T-cell (primary cell): ENCODE measurements around the gene DNAJC7. TPM values are rescaled to one million over a fixed set of nuclear protein-coding genes. Genes with fewer than 3 reads are reported as not detected.

ENCODE experiments used
- ATAC-seq, 4 experiments: fragments of 200-7000 bp in 3 of 4; fragments of 150-1000 bp in 1 of 4; cut with Tn5 transposase; replicated peaks in 1 of 4; 1 replicate in 3 of 4; 2 replicates in 1 of 4; pipeline ENCODE4 v1.10.0; 2021; ENCODE audit warnings: moderate library complexity in 3 of 4, mild to moderate bottlenecking in 2 of 4, moderate number of reproducible peaks in 1 of 4
- CTCF ChIA-PET, 2 donors: fragments of 300-600 bp; sonication (Branson Sonifier 250); formaldehyde crosslinking; loops; one replicate each; lab custom pipeline; 2022; ENCODE audit warnings: antibody characterized with exemption in 2 of 2; lab: Charles Lee
- POLR2A ChIA-PET, 2 donors: fragments of 300-600 bp; sonication (Branson Sonifier 250); formaldehyde crosslinking; loops; one replicate each; lab custom pipeline; 2022; ENCODE audit warnings: antibody characterized with exemption in 2 of 2; lab: Charles Lee
- DNase-seq, 35 experiments: peaks; one replicate each; pipeline versions ENCODE4 v3.0.0 to v3.0.0-alpha.2; 2013 to 2023
- H3K27ac ChIP-seq: one replicate; pipeline ENCODE4 v1.5.1; 2013; ENCODE audit warnings: low read length
- H3K27me3 ChIP-seq, 2 experiments: replicated peaks in 1 of 2; 1 replicate in 1 of 2; 2 replicates in 1 of 2; pipeline versions ENCODE4 v1.6.1 to v1.7.0; 2013; ENCODE audit warnings: low read length in 1 of 2, mixed read lengths in 1 of 2; ENCODE audit not compliant: control insufficient read depth in 2 of 2, insufficient read depth in 2 of 2; ENCODE audit errors: extremely low read depth in 1 of 2
- H3K36me3 ChIP-seq, 2 donors: 1 replicate in 1 of 2; 2 replicates in 1 of 2; pipeline versions ENCODE4 v1.6.1 to v1.7.0; 2013; ENCODE audit warnings: low read length in 1 of 2; ENCODE audit not compliant: control insufficient read depth in 2 of 2, insufficient read depth in 1 of 2; ENCODE audit errors: extremely low read depth in 1 of 2
- H3K4me1 ChIP-seq, 2 experiments: 1 replicate in 1 of 2; 2 replicates in 1 of 2; pipeline versions ENCODE4 v1.6.1 to v1.7.0; 2013; ENCODE audit warnings: low read length in 2 of 2, mixed read lengths in 1 of 2; ENCODE audit not compliant: insufficient read depth in 2 of 2, control insufficient read depth in 1 of 2; ENCODE audit errors: extremely low read depth in 1 of 2
- H3K4me3 ChIP-seq, 2 donors: 1 replicate in 1 of 2; 2 replicates in 1 of 2; pipeline versions ENCODE4 v1.5.1 to v1.7.0; 2013; ENCODE audit warnings: mild to moderate bottlenecking in 2 of 2, low read length in 1 of 2, moderate library complexity in 1 of 2; ENCODE audit not compliant: control insufficient read depth in 1 of 2; ENCODE audit errors: extremely low read depth in 1 of 2
- H3K9me3 ChIP-seq: 2 replicates; pipeline ENCODE4 v1.7.0; 2013
- H3K27ac Mint-ChIP-seq, 2 donors: one replicate each; pipeline ENCODE4 v1.8.0; 2020 to 2021; ENCODE audit warnings: mild to moderate bottlenecking in 2 of 2, mixed read lengths in 2 of 2
- H3K27me3 Mint-ChIP-seq, 2 donors: one replicate each; pipeline ENCODE4 v1.8.0; 2021 to 2022; ENCODE audit warnings: mixed read lengths in 2 of 2
- H3K36me3 Mint-ChIP-seq: one replicate; pipeline ENCODE4 v1.8.0; 2021; ENCODE audit warnings: mixed read lengths
- H3K4me1 Mint-ChIP-seq, 3 donors: one replicate each; pipeline ENCODE4 v1.8.0; 2020 to 2022; ENCODE audit warnings: mixed read lengths in 3 of 3, mild to moderate bottlenecking in 1 of 3
- H3K4me3 Mint-ChIP-seq, 3 donors: one replicate each; pipeline ENCODE4 v1.8.0; 2020 to 2022; ENCODE audit warnings: mild to moderate bottlenecking in 3 of 3, mixed read lengths in 3 of 3, moderate library complexity in 3 of 3
- H3K9me3 Mint-ChIP-seq, 3 donors: one replicate each; pipeline ENCODE4 v1.8.0; 2020 to 2022; ENCODE audit warnings: mixed read lengths in 3 of 3
- WGBS: methylation state at CpG from one replicate; pipeline ENCODE4 v1.1.5; 2013; ENCODE audit warnings: missing lambda C conversion rate; ENCODE audit not compliant: insufficient coverage; 5-methylcytosine and 5-hydroxymethylcytosine counted together
- total RNA-seq, 35 experiments: library from RNA in 6 of 35; stranded (reverse) in 6 of 35; fragments of 120-200 nt in 1 of 35; gene quantifications; one replicate each; pipeline versions ENCODE4 v1.2.1 to v1.2.4 and lab custom pipeline; 2013 to 2026

Gene DNAJC7
- total RNA-seq, 5 donors from 2014 or later (not counting 1 experiment from before 2014, with no cell fraction given), result 107 to 129 (median 112) TPM

- H3K4me3 Mint-ChIP-seq, result peak overlapping the region; percentile 81 to 92 (median 83)
- ATAC-seq (peak; percentile 29 to 59 (median 44)), DNase-seq (peak; percentile 15 to 74 (median 39))
- H3K9me3 ChIP-seq, result no peaks in the 10 kb centered on the region
- peaks cover 39 to 47% (median 43%) of the 10 kb centered on the region in 3 donors for H3K4me1 Mint-ChIP-seq
- ChIA-PET POLR2A (interaction anchor here (0.6 to 1.4 kb wide), 6 partner anchors 9 to 1814 kb away, joined by 3 to 15 read pairs (median 3); partner anchors contain the start of genes DNAJC7 (in 1 of the 2) and ODAD4 (in 1 of the 2)), CTCF (interaction anchor here in 1 of 2 donors (0.6 to 3.6 kb wide), 6 partner anchors 33 to 471 kb away, joined by 3 to 12 read pairs (median 6); partner anchors contain the start of genes KAT2A, NKIRAS2 and ODAD4)
- no peaks in the 10 kb centered on the region for H3K9me3 Mint-ChIP-seq
- peaks cover under 1% of the 10 kb centered on the region for H3K36me3 Mint-ChIP-seq
- H3K27me3 Mint-ChIP-seq, result no peaks in the 10 kb centered on the region
- WGBS, result 2% methylated on average over 13 of the region's 18 CpGs
- H3K4me3 ChIP-seq, result peak overlapping the region; percentile 60 to 62
- peak overlapping the region; percentile 93 for H3K27ac Mint-ChIP-seq
- H3K36me3 ChIP-seq, result peaks cover 7% of the 10 kb centered on the region in 2 donors
- peak overlapping the region; percentile 70 for H3K27ac ChIP-seq
- H3K4me1 ChIP-seq, result peaks cover 5 to 41% of the 10 kb centered on the region in 2 experiments
- H3K27me3 ChIP-seq, result peaks cover 0 to 8% of the 10 kb centered on the region in 2 experiments
Measured at GRCh38 chr17:41965694-41966462, 51.4 kb downstream of the DNAJC7 start.

DNA sequence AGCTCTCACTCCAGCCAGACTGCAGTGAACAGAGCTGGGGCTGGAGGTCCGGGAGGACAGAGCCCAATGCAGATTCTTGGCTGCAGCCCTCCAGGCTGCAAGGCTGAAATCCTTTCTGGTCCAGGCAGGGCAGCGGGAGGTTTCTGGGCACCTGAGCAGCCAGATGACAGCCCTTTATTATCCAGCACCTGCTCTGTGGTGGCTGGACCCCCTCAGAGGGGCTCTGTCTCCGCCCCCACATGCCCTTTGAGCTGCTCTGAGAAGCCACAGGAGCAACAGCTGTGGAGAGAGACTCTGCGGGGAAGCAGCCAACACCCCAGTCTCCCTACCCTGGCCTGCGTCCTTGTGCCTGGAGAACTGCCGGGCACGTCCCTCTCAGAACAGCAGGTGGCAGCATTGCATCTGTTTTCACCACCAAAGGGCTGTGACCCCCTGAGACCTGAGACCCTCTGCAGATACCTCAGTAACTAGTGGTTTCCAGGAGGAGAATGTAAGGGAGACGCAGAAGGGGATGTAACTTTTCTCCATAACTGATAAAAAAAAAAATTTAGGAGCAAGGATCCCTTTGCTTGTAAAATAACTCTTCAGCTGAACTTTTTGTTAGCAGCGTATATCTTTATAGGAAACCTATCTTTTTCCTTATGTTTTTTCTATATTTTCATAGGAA lies 54.3 kb downstream of the DNAJC7 start:
- peaks cover 18 to 21% (median 19%) of the 10 kb centered on the region in 3 donors for H3K4me1 Mint-ChIP-seq
- Histone ChIP-seq H3K36me3 (no peaks in the 10 kb centered on the region), H3K4me1 (peaks cover 5 to 23% of the 10 kb centered on the region in 2 experiments), H3K27me3 (peaks cover 0 to 8% of the 10 kb centered on the region in 2 experiments), H3K9me3 (no peaks in the 10 kb centered on the region), H3K4me3 (no peak overlapping the region), H3K27ac (no peak overlapping the region)
- ChIA-PET CTCF (interaction anchor here (0.7 to 1.3 kb wide), 7 partner anchors 15 to 156 kb away, joined by 3 to 4 read pairs (median 3); partner anchors contain the start of genes NKIRAS2 (in 1 of the 2) and ODAD4 (in 1 of the 2)), POLR2A (interaction anchor here in 1 of 2 donors (0.7 kb wide), 1 partner anchor 35 kb away, joined by 3 read pairs; no protein-coding TSS in a partner anchor)
- H3K27ac Mint-ChIP-seq, result no peak overlapping the region
- H3K9me3 Mint-ChIP-seq, result no peaks in the 10 kb centered on the region
- H3K36me3 Mint-ChIP-seq, result no peaks in the 10 kb centered on the region
- 37% methylated on average over 3 of the region's 9 CpGs for WGBS
- DNase-seq, result peak; percentile 30 to 82 (median 58)
- H3K27me3 Mint-ChIP-seq, result no peaks in the 10 kb centered on the region
- no peak overlapping the region for H3K4me3 Mint-ChIP-seq
- ATAC-seq, result peak in 2 of 4 experiments; percentile 17 to 18

GRCh38 chr17:41962111-41962510 lies 55.1 kb downstream of the DNAJC7 start:
- no peak for DNase-seq
- Histone ChIP-seq H3K4me1 (peaks cover 5 to 15% of the 10 kb centered on the region in 2 experiments), H3K4me3 (no peak overlapping the region), H3K27me3 (peaks cover 0 to 8% of the 10 kb centered on the region in 2 experiments), H3K27ac (no peak overlapping the region), H3K36me3 (no peaks in the 10 kb centered on the region), H3K9me3 (no peaks in the 10 kb centered on the region)
- Mint-ChIP-seq H3K9me3 (no peaks in the 10 kb centered on the region), H3K4me3 (no peak overlapping the region), H3K4me1 (peaks cover 10 to 15% (median 13%) of the 10 kb centered on the region in 3 donors), H3K27me3 (no peaks in the 10 kb centered on the region), H3K27ac (no peak overlapping the region), H3K36me3 (no peaks in the 10 kb centered on the region)
- CTCF ChIA-PET, result interaction anchor here in 1 of 2 donors (0.7 to 0.8 kb wide), 2 partner anchors 58 to 101 kb away, joined by 3 read pairs; partner anchors contain the start of gene NKIRAS2
- no peak for ATAC-seq
- WGBS, result 100% methylated on average over 1 of the region's 5 CpGs
- POLR2A ChIA-PET, result no interaction called here

GRCh38 chr17:41959336-41960095 lies 57.7 kb downstream of the DNAJC7 start:
- Histone ChIP-seq H3K27me3 (peaks cover 0 to 8% of the 10 kb centered on the region in 2 experiments), H3K4me1 (peaks cover 0 to 5% of the 10 kb centered on the region in 2 experiments), H3K9me3 (no peaks in the 10 kb centered on the region), H3K27ac (no peak overlapping the region), H3K36me3 (no peaks in the 10 kb centered on the region), H3K4me3 (no peak overlapping the region)
- no peak for ATAC-seq
- no peak for DNase-seq
- ChIA-PET POLR2A (interaction anchor here in 1 of 2 donors (0.6 kb wide), 1 partner anchor 67 kb away, joined by 3 read pairs; no protein-coding TSS in a partner anchor), CTCF (interaction anchor here (0.6 to 1.4 kb wide), 3 partner anchors 29 to 258 kb away, joined by 4 to 6 read pairs (median 4); partner anchors contain the start of gene ODAD4 (in 1 of the 2))
- Mint-ChIP-seq H3K27ac (no peak overlapping the region), H3K27me3 (no peaks in the 10 kb centered on the region), H3K4me3 (no peak overlapping the region), H3K4me1 (no peaks in the 10 kb centered on the region), H3K9me3 (no peaks in the 10 kb centered on the region), H3K36me3 (no peaks in the 10 kb centered on the region)
- WGBS, result 83% methylated on average over 16 of the region's 17 CpGs

GRCh38 chr17:41959030-41959335 lies 58.3 kb downstream of the DNAJC7 start:
- WGBS, result 88% methylated on average over 1 of the region's 2 CpGs
- Mint-ChIP-seq H3K9me3 (no peaks in the 10 kb centered on the region), H3K27me3 (no peaks in the 10 kb centered on the region), H3K4me3 (no peak overlapping the region), H3K27ac (no peak overlapping the region), H3K4me1 (no peaks in the 10 kb centered on the region), H3K36me3 (no peaks in the 10 kb centered on the region)
- ATAC-seq (no peak), DNase-seq (no peak)
- Histone ChIP-seq H3K27ac (no peak overlapping the region), H3K36me3 (no peaks in the 10 kb centered on the region), H3K9me3 (no peaks in the 10 kb centered on the region), H3K4me1 (peaks cover 0 to 5% of the 10 kb centered on the region in 2 experiments), H3K27me3 (peaks cover 0 to 8% of the 10 kb centered on the region in 2 experiments), H3K4me3 (no peak overlapping the region)
- POLR2A ChIA-PET, result interaction anchor here in 1 of 2 donors (0.6 kb wide), 1 partner anchor 67 kb away, joined by 3 read pairs; no protein-coding TSS in a partner anchor
- CTCF ChIA-PET, result interaction anchor here (0.6 to 1.4 kb wide), 3 partner anchors 28 to 172 kb away, joined by 3 to 4 read pairs (median 4); partner anchors contain the start of gene ODAD4 (in 1 of the 2)
